Spleen (tissue), 11 donors: ENCODE data around the gene CYGB. TPM values are rescaled to one million over a fixed set of nuclear protein-coding genes. Genes with fewer than 3 reads are reported as not detected.
"Not testable (repeated sequence)": the region's sequence is repeated elsewhere in the genome, so short reads cannot be mapped to it uniquely, and the experiment has no call there.

Experiments used
- DNase-seq: peaks from one replicate; pipeline ENCODE4 v3.0.0-alpha.2; 2020
- H3K27ac ChIP-seq, 8 donors: fragments of 200-600 bp; sonication (generic) in 7 of 8; 1 replicate in 4 of 8; 2 replicates in 4 of 8; pipeline versions ENCODE4 v1.5.0 to v1.8.0; 2016 to 2021; ENCODE audit warnings: inconsistent platforms in 4 of 8, mild to moderate bottlenecking in 4 of 8, moderate library complexity in 1 of 8
- H3K27me3 ChIP-seq, 7 donors: fragments of 200-600 bp; sonication (generic) in 6 of 7; replicated peaks in 1 of 7; 1 replicate in 4 of 7; 2 replicates in 3 of 7; pipeline versions ENCODE4 v1.5.0 to v1.8.0; 2016 to 2021; ENCODE audit warnings: inconsistent platforms in 3 of 7, mild to moderate bottlenecking in 1 of 7
- H3K36me3 ChIP-seq, 6 donors: fragments of 200-600 bp; sonication (generic) in 5 of 6; 1 replicate in 4 of 6; 2 replicates in 2 of 6; pipeline versions ENCODE4 v1.5.0 to v1.8.0; 2016 to 2021; ENCODE audit warnings: inconsistent platforms in 2 of 6
- H3K4me1 ChIP-seq, 6 donors: fragments of 200-600 bp; sonication (generic) in 5 of 6; 1 replicate in 3 of 6; 2 replicates in 3 of 6; pipeline versions ENCODE4 v1.5.0 to v1.8.0; 2016 to 2021; ENCODE audit warnings: inconsistent platforms in 3 of 6
- H3K4me3 ChIP-seq, 8 donors: fragments of 200-600 bp; sonication (generic) in 7 of 8; 1 replicate in 4 of 8; 2 replicates in 4 of 8; pipeline versions ENCODE4 v1.5.0 to v1.8.0; 2016 to 2021; ENCODE audit warnings: inconsistent platforms in 4 of 8, mild to moderate bottlenecking in 4 of 8, moderate library complexity in 2 of 8
- H3K9me3 ChIP-seq, 8 donors: fragments of 200-600 bp; sonication (generic) in 7 of 8; 1 replicate in 4 of 8; 2 replicates in 4 of 8; pipeline versions ENCODE4 v1.5.0 to v1.8.0; 2016 to 2021; ENCODE audit warnings: inconsistent platforms in 4 of 8
- CTCF ChIP-seq, 11 experiments: fragments of 200-600 bp in 7 of 11; fragments of 450-650 bp in 4 of 11; sonication (generic) in 4 of 11; IDR thresholded peaks in 8 of 11; conservative IDR thresholded peaks in 3 of 11; 1 replicate in 7 of 11; 2 replicates in 4 of 11; pipeline versions ENCODE4 v1.4.0 to v1.8.0; 2016 to 2021; ENCODE audit warnings: antibody characterized with exemption in 11 of 11, inconsistent platforms in 4 of 11, mild to moderate bottlenecking in 1 of 11
- POLR2A ChIP-seq, 3 donors: fragments of 450-650 bp; IDR thresholded peaks; one replicate each; pipeline ENCODE4 v1.5.1; 2017; ENCODE audit warnings: antibody characterized with exemption in 3 of 3, mild to moderate bottlenecking in 1 of 3
- POLR2AphosphoS5 ChIP-seq, 3 donors: sonication (generic); formaldehyde crosslinking; IDR thresholded peaks; one replicate each; pipeline ENCODE4 v1.5.1; 2017; ENCODE audit warnings: antibody characterized with exemption in 3 of 3
- WGBS, 5 donors: extraction: QIAGEN DNeasy Blood & Tissue Kit in 3 of 5; methylation state at CpG; one replicate each; pipeline versions ENCODE4 v1.1.5 to v1.1.7; 2013 to 2018; 5-methylcytosine and 5-hydroxymethylcytosine counted together
- intact Hi-C: fragments of 100-400 bp; cut with DNase I; formaldehyde crosslinking; loops from one replicate; pipeline ENCODE4 v1.15.0; 2023; ENCODE audit warnings: low total_unique reads
- polyA plus RNA-seq, 3 donors: library from polyadenylated mRNA; stranded (reverse); fragments of 200-250 nt; gene quantifications; one replicate each; pipeline ENCODE4 v1.2.1, GENCODE V29; 2013
- total RNA-seq, 7 donors: library from RNA; depleted of rRNA in 3 of 7; stranded (reverse); fragments of >200 nt in 3 of 7; fragmentation: NEBNext Ultra II Directional in 4 of 7; extraction: Animal tissue kit (Norgen Biotek cat#: 25700) in 4 of 7; gene quantifications; one replicate each; pipeline versions ENCODE4 v1.1.0 to v1.2.1, GENCODE V29; 2016 to 2021
- donor health status: healthy with polysubstance abuse.
- donor health status: DM: no; HTN: no; CAD: no; lungs with moderate emphysema.
- donor health status: DM: no; HTN: no; CAD: no.
- donor health status: Bipolar disorder and iron deficiency.
- donor health status: healthy.
- donor health status: DM: no; HTN: no; CAD: no.
- donor health status: DM: yes; HTN: yes; CAD: no.

Gene CYGB
- total and polyA plus RNA-seq, 10 donors = 3.5 to 21.0 (median 7.7) TPM

GRCh38 chr17:76512366-76513305 lies 24.9 kb downstream of the CYGB start:
- Histone ChIP-seq H3K27me3 (peaks cover 0 to 3% (median 0%) of the 10 kb centered on the region in 7 donors), H3K4me1 (peaks cover 15 to 63% (median 37%) of the 10 kb centered on the region in 6 donors), H3K9me3 (no peaks in the 10 kb centered on the region), H3K27ac (peak overlapping the region in 3 of 8 donors; percentile 59 to 83 (median 68)), H3K4me3 (no peak overlapping the region), H3K36me3 (no peaks in the 10 kb centered on the region)
- TF ChIP-seq POLR2A (IDR thresholded peaks at IDR 0.05) (no peak), POLR2AphosphoS5 (IDR thresholded peaks at IDR 0.05) (no peak), CTCF (IDR thresholded peaks at IDR 0.05 in 8 of 11, conservative IDR thresholded peaks at IDR 0.05 in 3 of 11) (no peak)
- intact Hi-C loops = no loop called here
- DNase-seq = no peak
- 77 to 83% (median 78%) methylated on average over 16 to 22 of the region's 22 CpGs for WGBS, 5 donors

- TF ChIP-seq CTCF (IDR thresholded peaks at IDR 0.05 in 8 of 11, conservative IDR thresholded peaks at IDR 0.05 in 3 of 11) (no peak), POLR2AphosphoS5 (IDR thresholded peaks at IDR 0.05) (peak in 1 of 3 donors; percentile 13)
- no peak overlapping the region for H3K4me3 ChIP-seq
- 69 to 81% (median 78%) methylated on average over 13 of the region's 13 CpGs for WGBS, 5 donors
- peaks cover 0 to 3% (median 0%) of the 10 kb centered on the region in 7 donors for H3K27me3 ChIP-seq
- peak overlapping the region in 4 of 8 donors; percentile 4 to 83 (median 64) for H3K27ac ChIP-seq
- peaks cover 15 to 57% (median 36%) of the 10 kb centered on the region in 6 donors for H3K4me1 ChIP-seq
- H3K36me3 ChIP-seq = no peaks in the 10 kb centered on the region
- H3K9me3 ChIP-seq = no peaks in the 10 kb centered on the region
- DNase-seq = no peak
- intact Hi-C loops = no loop called here
Observed at GRCh38 chr17:76511668-76512365, 25.7 kb downstream of the CYGB start.

GRCh38 chr17:76510831-76511244 lies 26.7 kb downstream of the CYGB start:
- peaks cover 0 to 3% (median 0%) of the 10 kb centered on the region in 7 donors for H3K27me3 ChIP-seq
- no peak for DNase-seq
- 38 to 60% (median 53%) methylated on average over 9 of the region's 9 CpGs for WGBS, 5 donors
- peak overlapping the region in 2 of 8 donors; percentile 68 to 83 for H3K27ac ChIP-seq
- H3K4me3 ChIP-seq = no peak overlapping the region
- no peaks in the 10 kb centered on the region for H3K36me3 ChIP-seq
- H3K4me1 ChIP-seq = peaks cover 7 to 57% (median 36%) of the 10 kb centered on the region in 6 donors
- intact Hi-C loops = no loop called here
- no peaks in the 10 kb centered on the region for H3K9me3 ChIP-seq
- TF ChIP-seq POLR2A (IDR thresholded peaks at IDR 0.05) (no peak), CTCF (IDR thresholded peaks at IDR 0.05 in 8 of 11, conservative IDR thresholded peaks at IDR 0.05 in 3 of 11) (no peak), POLR2AphosphoS5 (IDR thresholded peaks at IDR 0.05) (no peak)

- intact Hi-C loops = loop anchor here (5.0 to 10.0 kb wide), 3 partner anchors 41 to 204 kb away; partner anchors contain the start of genes AANAT and QRICH2
- peaks cover 0 to 43% (median 25%) of the 10 kb centered on the region in 6 donors for H3K4me1 ChIP-seq
- not testable (repeated sequence) for H3K9me3 ChIP-seq, H3K4me3 ChIP-seq, H3K27me3 ChIP-seq, H3K27ac ChIP-seq, DNase-seq, H3K36me3 ChIP-seq
- WGBS, 5 donors = 69 to 85% (median 76%) methylated on average over 14 of the region's 14 CpGs
Observed at GRCh38 chr17:76508472-76509063, 28.9 kb downstream of the CYGB start.
